Measurements from ENCODE around the gene ITPKB.

ITPKB gene

GRCh38 chr1:226665505-226666163, 73.4 kb downstream of the ITPKB start:
- DNase-seq (ENCODE audit: low read depth, low spot score), result no peak

GRCh38 chr1:226664413-226665101, 74.5 kb downstream of the ITPKB start:
- no peak for DNase-seq (ENCODE audit: low read depth, low spot score)

GRCh38 chr1:226663327-226663704, 75.8 kb downstream of the ITPKB start:
- DNase-seq (ENCODE audit: low read depth, low spot score), result no peak

DNA sequence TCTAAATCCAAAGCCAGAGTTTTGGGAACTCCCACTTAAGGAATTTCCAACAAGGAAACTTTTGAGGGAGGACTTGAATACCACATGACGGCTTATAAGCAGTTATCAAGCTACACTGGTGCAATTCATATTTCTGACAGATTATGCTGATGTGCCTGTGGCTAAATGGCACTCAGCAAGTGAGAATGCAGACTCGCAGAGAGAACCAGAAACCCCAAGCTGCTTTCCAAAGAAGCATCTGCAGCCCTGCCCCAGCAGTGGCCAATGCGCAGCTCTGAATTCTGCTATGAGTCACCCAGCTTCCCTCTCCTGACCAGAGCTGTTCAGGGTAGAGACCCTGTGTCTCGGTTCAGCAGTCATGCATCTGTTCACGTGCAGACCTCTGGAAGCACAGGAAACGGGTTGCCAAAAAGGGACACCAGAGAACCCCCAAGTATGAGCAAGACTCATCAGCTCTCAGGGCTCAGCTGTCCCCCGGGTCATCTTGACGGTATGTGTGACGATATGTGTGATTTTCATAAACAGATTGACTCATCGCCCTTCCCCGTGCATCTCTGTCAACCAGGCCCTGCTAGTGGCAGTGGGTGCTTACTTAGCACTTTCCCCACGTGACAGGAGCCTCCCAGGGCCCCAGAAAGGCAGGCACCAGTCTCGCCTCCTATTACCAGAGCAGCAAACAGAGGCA, 76.3 kb downstream of the ITPKB start:
- peak; percentile 69 for DNase-seq (ENCODE audit: low read depth, low spot score)

GRCh38 chr1:226661965-226662364, 77.1 kb downstream of the ITPKB start:
- DNase-seq (ENCODE audit: low read depth, low spot score), result no peak

- DNase-seq (ENCODE audit: low read depth, low spot score), result no peak
Observed at GRCh38 chr1:226661271-226661670, 77.8 kb downstream of the ITPKB start.

- no peak for DNase-seq (ENCODE audit: low read depth, low spot score)
Observed at GRCh38 chr1:226660410-226661182, 78.5 kb downstream of the ITPKB start.

GRCh38 chr1:226659641-226660040, 79.4 kb downstream of the ITPKB start:
- DNase-seq (ENCODE audit: low read depth, low spot score), result no peak

GRCh38 chr1:226659136-226659535, 79.9 kb downstream of the ITPKB start:
- no peak for DNase-seq (ENCODE audit: low read depth, low spot score)

DNA sequence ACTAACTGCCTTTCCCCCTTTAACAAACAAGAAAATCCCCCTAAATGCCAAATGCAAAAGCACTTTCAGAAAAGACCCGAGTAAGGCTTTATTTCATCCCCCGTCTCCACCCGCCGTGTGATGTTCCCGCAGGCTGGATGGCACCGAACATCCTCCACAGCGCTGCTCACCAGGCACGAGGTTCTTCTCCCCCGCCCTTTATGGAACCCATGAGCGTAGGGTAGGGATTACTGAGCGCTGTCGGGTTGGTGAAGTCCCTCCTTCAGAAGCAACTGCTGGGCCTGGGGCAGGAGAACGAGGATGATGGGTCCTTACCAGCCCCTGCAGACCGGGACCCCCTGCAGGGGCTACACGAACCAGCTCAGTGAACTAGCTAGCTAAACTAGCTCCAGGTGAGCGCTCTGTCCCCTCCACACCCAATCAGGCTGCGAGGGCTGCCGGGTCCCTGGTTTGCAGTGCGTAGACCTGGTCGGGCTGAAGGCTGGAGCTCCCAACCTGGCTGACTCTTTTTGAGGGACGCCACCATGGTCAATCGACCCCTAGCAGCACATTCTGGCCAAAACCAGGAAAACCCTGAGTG, 80.4 kb downstream of the ITPKB start:
- DNase-seq (ENCODE audit: low read depth, low spot score), result no peak

DNA sequence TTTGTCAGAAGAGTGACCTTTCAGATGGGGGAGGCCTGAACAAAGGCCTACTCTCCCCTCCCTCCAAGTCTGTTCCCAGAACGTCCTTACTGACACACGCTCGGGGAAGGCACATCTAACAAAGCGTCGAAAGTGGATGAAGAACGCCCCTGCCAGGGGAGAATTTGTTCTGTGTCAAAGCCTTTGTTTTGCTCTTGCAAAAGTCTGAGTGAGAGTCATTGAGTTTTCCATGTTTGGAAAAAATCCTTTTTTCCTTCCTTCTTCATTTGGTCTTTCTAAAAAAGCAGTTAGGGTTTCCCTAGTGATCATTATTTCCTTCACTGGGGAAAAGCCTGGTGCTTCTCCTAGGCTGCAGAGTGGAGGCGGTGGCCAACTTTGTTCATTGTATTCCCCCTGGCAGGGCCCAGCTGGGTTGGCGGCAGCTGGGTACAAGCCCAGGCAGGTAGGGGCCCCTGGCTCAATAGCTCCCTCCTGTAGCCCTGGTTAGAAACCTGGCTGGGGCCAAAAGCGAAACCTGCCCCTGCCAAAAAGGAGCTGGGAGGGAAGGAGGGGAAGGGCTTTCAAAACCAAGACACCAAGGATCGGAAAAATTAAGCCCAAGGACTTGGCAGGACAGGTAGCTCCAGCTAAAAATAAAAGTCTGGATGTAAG, 81.1 kb downstream of the ITPKB start:
- no peak for DNase-seq (ENCODE audit: low read depth, low spot score)

GRCh38 chr1:226656601-226657277, 82.3 kb downstream of the ITPKB start:
- DNase-seq (ENCODE audit: low read depth, low spot score), result no peak

- DNase-seq (ENCODE audit: low read depth, low spot score), result no peak
Observed at GRCh38 chr1:226656201-226656600, 82.9 kb downstream of the ITPKB start.

- no peak for DNase-seq (ENCODE audit: low read depth, low spot score)
Observed at GRCh38 chr1:226655251-226656163, 83.6 kb downstream of the ITPKB start.

GRCh38 chr1:226654668-226655055, 84.4 kb downstream of the ITPKB start:
- DNase-seq (ENCODE audit: low read depth, low spot score), result no peak

DNA sequence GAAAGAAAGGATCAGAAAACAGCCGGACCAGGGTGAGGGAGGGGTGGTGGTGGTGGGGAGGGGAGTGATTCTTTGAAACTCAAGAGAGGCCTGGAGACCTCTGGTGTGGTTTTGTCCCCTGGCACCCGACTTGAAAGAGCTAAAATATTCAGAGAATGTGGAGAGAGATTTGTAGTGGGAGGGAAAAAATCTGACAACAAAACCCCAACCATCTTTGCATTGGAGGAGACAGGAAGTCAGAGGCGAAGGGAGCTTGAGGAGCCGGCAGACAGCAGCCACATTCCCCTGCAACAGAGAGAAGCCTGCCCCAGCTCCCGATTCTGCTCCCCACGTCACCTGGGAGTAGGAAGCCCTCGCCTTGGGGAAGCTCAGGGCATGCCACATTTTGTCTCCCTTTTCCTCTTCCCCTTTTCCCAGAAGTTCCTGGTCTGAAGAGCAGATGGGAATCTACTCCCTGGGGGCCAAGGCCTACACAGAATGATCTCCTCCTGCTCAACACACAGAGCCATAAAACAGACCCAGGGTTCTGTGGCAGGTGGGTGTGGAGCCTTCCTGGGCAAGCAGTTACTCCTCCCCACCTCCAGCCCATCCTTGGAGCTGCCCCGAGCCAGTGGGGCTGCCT, 84.9 kb downstream of the ITPKB start:
- DNase-seq (ENCODE audit: low read depth, low spot score), result no peak

DNA sequence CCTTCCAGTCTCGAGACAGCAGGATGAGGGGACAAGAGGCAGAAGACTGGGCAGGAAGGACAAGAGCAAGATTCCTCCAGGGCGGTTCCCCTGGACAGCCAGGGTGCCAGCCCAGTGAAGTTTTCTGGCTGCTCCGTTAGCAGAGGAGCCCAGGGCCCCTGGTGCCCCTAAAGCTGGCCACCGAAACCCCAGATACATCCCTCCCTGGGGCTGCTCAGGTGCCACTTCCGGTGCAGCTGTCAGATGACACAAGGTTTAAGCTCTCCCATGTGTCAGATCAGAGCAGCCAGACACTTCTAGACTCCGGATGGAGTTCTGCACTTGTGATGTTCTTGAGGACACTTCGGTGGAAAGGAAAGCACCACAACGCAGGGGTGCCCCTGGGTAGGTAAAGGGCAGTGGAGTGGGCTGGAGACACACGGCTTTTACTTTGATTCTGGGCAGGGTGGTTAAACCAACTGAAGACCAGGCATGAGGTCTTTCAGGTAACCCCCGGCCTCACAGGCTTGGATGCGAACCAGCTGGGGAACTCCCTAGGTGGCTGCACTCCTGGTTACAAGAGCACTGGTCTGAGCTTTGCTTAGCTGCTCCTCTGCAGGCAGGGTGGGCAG, 85.7 kb downstream of the ITPKB start:
- DNase-seq (ENCODE audit: low read depth, low spot score), result no peak

GRCh38 chr1:226652613-226653012, 86.5 kb downstream of the ITPKB start:
- no peak for DNase-seq (ENCODE audit: low read depth, low spot score)

DNA sequence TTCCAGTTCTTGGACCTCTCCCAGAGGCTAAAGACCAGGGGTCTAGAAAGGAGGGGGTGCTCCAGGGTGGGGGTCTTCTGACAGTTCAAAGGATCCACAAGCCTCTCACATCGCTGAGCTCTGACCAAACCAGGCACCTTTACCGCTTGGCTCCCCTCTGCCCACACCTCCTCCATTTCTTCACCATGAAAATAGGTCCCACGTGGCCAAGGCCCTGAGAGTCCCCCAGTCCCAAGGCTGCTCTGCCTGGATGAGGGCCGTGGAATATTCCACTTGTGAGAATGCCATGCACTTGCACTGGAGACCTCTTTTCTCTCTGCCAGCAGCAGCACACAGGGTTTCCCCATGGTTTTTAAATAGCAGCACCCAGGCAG, 87.4 kb downstream of the ITPKB start:
- DNase-seq (ENCODE audit: low read depth, low spot score), result no peak

All from activated CD4-positive, CD25-positive, alpha-beta regulatory T cell treated with anti-CD3 and anti-CD28 coated beads, Interleukin-2, amount 50 U/mL, for 16 hours (primary cell).